GM12891 (cell line): ENCODE measurements around the gene GHR.

Experiments
- DNase-seq: peaks from one replicate; pipeline ENCODE4 v3.0.0; 2011; ENCODE audit warnings: low spot score; ENCODE audit not compliant: insufficient read length
- FAIRE-seq: peaks from 2 replicates; lab custom pipeline; 2011; peaks lifted over from hg19 to GRCh38; lab: Jason Lieb, UNC
- PAX5 ChIP-seq: IDR thresholded peaks from 2 replicates; pipeline ENCODE4 v1.6.1; 2011; ENCODE audit warnings: low read length, moderate library complexity, mild to moderate bottlenecking; ENCODE audit not compliant: insufficient read depth, severe bottlenecking
- POLR2A ChIP-seq: IDR thresholded peaks from 2 replicates; pipeline ENCODE4 v1.6.1; 2011; ENCODE audit warnings: low read depth, low read length, control low read depth
- POLR2AphosphoS5 ChIP-seq: IDR thresholded peaks from 2 replicates; pipeline ENCODE4 v1.6.1; 2011; ENCODE audit warnings: low read depth, low read length, control low read depth
- POU2F2 ChIP-seq: IDR thresholded peaks from 2 replicates; pipeline ENCODE4 v1.6.1; 2011; ENCODE audit warnings: low read depth, mild to moderate bottlenecking, control low read depth, low read length, moderate library complexity
- SPI1 ChIP-seq: IDR thresholded peaks from 2 replicates; pipeline ENCODE4 v1.6.1; 2011; ENCODE audit warnings: low read depth, low read length, control low read depth
- TAF1 ChIP-seq: IDR thresholded peaks from 2 replicates; pipeline ENCODE4 v1.6.1; 2011; ENCODE audit warnings: low read depth, low read length, control low read depth

The GHR gene

GRCh38 chr5:42612750-42613366 lies 189.6 kb downstream of the GHR start:
- DNase-seq, result no peak
- TF ChIP-seq POLR2A (no peak), SPI1 (no peak), POLR2AphosphoS5 (no peak), TAF1 (no peak), PAX5 (no peak), POU2F2 (no peak)
- no peak for FAIRE-seq

GRCh38 chr5:42614509-42614908 lies 191.3 kb downstream of the GHR start:
- no peak for DNase-seq
- TF ChIP-seq SPI1 (no peak), PAX5 (no peak), POLR2A (no peak), POU2F2 (no peak), POLR2AphosphoS5 (no peak), TAF1 (no peak)
- no peak for FAIRE-seq

GRCh38 chr5:42620579-42621216 lies 197.5 kb downstream of the GHR start:
- TF ChIP-seq POLR2AphosphoS5, result no peak
- no peak for TF ChIP-seq SPI1
- TF ChIP-seq POU2F2, result no peak
- no peak for TF ChIP-seq TAF1
- no peak for TF ChIP-seq POLR2A
- no peak for TF ChIP-seq PAX5
- DNase-seq (no peak), FAIRE-seq (no peak)

GRCh38 chr5:42621242-42621641 lies 198.0 kb downstream of the GHR start:
- TF ChIP-seq POLR2AphosphoS5 (no peak), PAX5 (no peak), TAF1 (no peak)
- DNase-seq, result no peak
- FAIRE-seq, result no peak

- DNase-seq (no peak), FAIRE-seq (no peak)
- no peak for TF ChIP-seq PAX5
- peak; percentile 18; the same call in 1 of the 2 replicates for TF ChIP-seq SPI1
These were observed 198.4 kb downstream of the GHR start for GRCh38 chr5:42621662-42622061.

GRCh38 chr5:42624912-42625311 lies 201.7 kb downstream of the GHR start:
- TF ChIP-seq SPI1, result no peak
- TF ChIP-seq POU2F2, result no peak
- TF ChIP-seq PAX5, result no peak
- no peak for TF ChIP-seq TAF1
- TF ChIP-seq POLR2AphosphoS5, result no peak
- no peak for TF ChIP-seq POLR2A
- no peak for FAIRE-seq
- DNase-seq, result no peak

- no peak for TF ChIP-seq POLR2AphosphoS5
- no peak for TF ChIP-seq TAF1
- no peak for TF ChIP-seq POLR2A
- no peak for TF ChIP-seq PAX5
- TF ChIP-seq POU2F2, result no peak
- no peak for TF ChIP-seq SPI1
- FAIRE-seq, result no peak
- no peak for DNase-seq
These were observed 203.2 kb downstream of the GHR start for GRCh38 chr5:42626462-42626861.

- DNase-seq (no peak), FAIRE-seq (no peak)
- TF ChIP-seq POLR2AphosphoS5 (no peak), POU2F2 (no peak), PAX5 (no peak), SPI1 (no peak), POLR2A (no peak), TAF1 (no peak)
These were observed 205.6 kb downstream of the GHR start for GRCh38 chr5:42628821-42629220.

GRCh38 chr5:42629284-42629683 lies 206.0 kb downstream of the GHR start:
- DNase-seq, result no peak
- no peak for FAIRE-seq
- TF ChIP-seq POLR2A, result no peak
- no peak for TF ChIP-seq POLR2AphosphoS5
- no peak for TF ChIP-seq SPI1
- no peak for TF ChIP-seq PAX5
- TF ChIP-seq POU2F2, result no peak
- no peak for TF ChIP-seq TAF1

GRCh38 chr5:42631241-42631640 lies 208.0 kb downstream of the GHR start:
- FAIRE-seq, result peak; percentile 45

More at GRCh38 chr5:42631241-42631640, 208.0 kb downstream of the GHR start:
- TF ChIP-seq POLR2AphosphoS5 (no peak), PAX5 (no peak), TAF1 (no peak), SPI1 (no peak), POU2F2 (no peak), POLR2A (no peak)
- DNase-seq, result no peak
